GM18511 (cell line): ENCODE measurements around the gene KANTR.

Experiments used
- ATAC-seq: cut with Tn5 transposase; IDR thresholded peaks from one replicate; pipeline ENCODE4 v1.9.1; 2021; ENCODE audit warnings: mild to moderate bottlenecking, moderate library complexity; ENCODE audit not compliant: unreplicated experiment

The KANTR gene, protein sequence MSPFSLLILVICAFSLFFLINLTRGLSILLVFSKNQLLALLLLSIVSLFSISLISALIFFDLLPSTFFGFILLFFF

DNA sequence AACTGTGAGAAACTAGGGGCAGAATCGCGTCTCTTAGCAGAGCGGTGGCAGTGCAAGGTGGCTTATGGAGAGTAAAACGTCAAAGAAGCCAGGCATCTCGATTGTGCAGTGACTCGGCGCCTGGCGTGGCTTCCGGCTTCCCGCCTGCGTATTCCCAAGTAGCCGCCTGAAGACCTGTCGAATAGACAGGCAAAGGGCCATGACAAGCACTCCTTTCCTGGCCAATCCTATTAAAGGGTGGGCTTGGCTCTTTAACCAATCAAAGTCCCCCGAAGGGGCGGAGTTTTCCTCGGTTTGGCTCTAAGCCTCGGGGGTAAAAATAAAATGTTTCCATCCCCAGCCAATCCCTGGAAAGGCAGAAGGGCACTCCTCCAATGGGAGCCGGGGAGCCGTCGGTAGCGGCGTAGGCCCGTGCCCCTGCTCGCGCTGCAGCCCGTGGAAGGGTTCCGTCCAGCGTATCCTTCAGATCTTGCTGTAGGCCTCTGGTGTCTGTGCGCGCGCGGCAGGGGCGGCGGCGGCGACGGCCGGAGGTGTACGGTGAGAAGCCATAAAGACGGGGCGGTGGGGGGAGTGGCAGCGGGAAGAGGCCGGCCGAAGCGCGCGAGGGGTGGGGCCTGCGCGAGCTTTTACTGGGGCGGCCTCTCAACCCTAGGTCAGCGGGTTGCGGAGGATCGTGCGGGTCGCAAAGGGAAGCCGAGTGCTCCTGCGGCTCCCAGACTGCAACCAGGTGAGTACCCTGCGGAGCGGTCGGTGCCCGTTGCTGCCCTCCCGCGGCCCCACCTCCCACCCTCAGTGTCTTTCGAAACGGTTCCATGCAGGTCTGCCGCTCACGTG is at the start of gene KANTR:
Gene KANTR (plus strand): TSS at position 395 of the 834 bp plus-strand sequence. CDS start 30,131 bp downstream, outside the sequence.
- ATAC-seq: peak; percentile 91

DNA sequence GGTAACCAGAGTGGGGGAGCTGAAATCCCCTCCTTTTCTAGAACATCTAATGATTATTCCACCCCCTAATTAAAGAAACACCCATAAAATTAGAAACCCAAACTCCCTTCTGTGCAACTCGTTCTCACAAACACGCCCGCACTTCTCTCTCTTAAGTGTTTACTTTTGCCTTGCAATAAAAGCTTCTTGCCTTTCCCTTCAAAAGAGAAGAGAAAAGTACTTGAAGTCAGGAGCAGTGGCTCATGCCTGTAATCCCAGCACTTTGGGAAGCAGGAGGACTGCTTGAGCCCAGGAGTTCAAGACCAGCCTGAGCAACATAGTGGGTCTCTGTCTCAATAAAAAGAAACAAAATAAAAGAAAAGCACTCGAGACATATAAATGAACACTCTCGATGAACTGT is 48.9 kb upstream of the KANTR start:
- no peak for ATAC-seq

DNA sequence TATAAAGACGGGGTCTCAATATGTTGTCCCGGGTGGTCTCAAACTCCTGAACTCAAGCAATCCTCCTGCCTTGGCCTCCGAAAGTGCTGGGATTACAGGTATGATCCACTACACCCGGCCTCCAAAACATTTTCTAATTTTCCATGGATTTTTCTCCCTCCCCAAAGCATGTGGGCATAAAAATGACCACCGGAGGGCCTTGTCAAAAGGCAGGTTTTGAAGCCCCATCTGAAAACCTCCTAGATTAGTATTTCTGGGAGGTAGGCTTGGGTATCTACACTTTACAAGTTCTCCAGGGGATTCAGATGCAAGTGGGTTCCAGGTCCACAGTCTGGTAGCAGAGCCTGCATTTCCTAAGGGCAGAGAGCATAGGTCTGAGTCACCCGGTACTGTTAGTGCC is 46.7 kb upstream of the KANTR start:
- ATAC-seq: no peak

DNA sequence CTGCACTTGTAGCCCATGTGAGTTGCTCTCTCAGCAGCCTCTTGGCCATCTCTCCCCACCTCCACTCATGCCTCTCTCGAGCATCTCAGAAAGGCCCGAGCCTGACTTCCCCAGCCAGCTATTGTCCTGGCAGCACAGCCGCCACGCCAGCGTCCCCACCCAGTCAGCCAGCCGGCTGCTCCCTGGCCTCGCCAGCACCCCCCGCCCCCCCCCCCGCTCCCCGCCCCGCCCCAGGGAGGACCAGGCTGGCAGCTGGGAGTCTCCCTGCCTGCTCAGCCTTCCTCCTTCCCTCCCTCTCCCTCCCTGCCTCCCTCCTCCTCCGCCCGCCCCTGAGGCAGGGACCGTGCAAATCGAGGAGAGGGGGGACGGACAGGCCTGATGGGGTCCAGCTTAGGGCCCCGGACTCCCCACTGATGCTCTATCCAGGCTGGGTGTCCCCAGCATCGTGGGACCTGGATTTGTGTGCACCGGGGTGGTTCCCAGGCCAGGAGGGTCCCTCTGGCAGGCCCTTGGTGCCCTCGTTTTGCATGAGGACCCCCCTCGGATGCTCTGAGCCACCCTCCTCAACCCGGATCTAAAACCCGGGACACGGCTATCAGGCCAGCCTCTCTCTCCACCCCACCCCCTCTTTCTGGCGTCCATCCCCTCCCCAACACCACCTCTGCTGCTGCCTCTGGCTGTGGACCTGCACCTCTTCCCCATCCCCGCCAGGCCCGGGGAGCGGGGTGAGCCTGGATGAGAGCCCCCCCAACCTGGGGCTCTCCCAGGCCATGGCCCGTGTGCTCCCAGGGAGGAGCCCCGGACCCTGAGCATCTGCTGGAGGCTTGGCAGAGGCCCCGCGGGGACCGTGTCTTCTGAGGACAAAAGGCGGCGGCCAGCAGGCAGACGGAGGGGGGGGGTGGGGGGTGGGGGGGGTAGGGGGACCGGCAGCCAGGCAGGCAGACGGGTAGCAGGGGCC is 45.5 kb upstream of the KANTR start, which contains the start of gene GPR173:
Gene GPR173 (plus strand): TSS at position 621 of the 958 bp plus-strand sequence. CDS start 27,833 bp downstream, outside the sequence.
- ATAC-seq: no peak

DNA sequence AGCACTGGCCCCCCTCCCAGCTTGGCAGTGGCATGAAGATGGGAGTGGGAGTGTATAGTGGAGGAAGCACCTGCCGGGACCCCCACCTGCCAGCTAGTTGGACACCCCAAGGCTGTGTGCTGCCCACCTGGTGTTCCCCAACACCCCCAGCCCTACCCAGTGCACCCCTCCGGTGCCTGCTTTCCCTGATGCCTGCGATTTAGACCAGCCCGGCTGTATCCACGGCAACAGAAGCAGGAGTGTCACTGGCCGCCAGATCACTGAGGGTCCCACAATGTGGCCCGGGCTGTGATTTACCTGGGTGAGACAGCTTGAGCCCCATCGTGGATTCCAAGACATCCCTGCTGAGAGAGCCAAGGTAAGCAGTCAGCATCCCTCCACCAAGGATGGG is 44.8 kb upstream of the KANTR start:
- no peak for ATAC-seq

DNA sequence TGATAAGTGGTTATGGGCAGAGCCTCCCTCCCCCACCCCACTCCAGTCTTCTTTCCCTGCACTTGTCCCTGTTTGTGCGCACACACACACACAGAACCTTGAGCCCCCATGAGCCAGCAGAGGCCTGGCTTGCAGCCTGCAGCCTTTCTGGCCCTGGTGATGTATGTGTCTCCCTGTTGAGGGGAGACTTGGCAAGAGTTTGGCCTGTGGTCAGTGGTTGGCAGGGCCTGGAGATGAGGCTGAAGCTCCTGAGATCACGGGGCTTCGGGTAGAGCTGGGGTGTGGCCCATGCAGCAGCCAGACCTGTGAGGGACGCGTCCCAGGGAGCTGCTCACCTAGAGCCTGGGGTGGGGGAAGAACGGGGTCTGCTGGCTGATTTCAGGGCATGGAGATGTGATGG is 43.1 kb upstream of the KANTR start:
- ATAC-seq: no peak

DNA sequence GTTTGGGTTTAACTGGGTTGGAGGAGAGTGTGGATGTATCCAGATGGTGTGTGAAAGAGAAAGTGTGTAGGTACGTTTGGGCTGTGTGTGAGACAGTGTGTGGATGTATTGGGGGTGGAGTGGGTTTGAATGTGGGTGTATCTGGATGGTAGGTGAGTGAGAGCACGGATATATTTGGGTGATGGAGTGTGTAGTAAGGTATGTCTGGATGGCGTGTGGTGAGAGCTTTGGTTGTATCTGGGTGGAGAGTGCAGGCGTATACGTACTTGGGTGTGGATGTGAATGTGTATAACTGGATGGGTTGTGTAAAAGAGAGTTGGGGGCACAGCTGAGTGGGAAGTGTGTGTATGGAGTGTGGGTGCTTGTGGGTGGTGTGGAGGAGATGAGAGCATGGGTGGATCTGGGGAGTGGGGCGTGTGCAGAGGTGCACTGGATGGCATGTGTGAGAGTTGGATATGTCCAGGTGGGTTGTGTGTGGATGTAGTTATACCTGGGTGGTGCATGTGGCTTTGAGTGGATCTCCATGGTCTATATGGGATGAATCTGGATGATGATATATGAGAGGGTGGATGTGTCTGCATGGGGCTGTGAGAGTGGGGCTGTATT is 38.6 kb upstream of the KANTR start:
- ATAC-seq: no peak

DNA sequence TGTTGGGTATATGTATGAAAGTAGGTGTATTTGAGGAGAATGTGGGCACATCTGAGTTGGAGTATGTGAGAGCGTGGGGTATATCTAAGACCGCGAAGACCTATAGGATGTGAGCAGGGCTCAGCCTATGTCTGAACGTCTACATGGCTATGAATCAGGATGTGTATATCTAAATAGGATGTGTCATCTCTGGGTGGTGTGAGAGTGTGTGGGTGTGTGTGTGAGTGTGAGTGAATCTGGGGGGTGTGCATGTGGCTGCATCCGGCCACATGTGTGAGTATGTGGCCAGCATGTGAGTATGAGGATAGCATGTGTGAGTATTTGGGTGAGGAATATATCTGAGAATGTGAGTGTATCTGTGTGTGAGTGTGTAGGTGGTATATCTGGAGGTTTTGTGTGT is 37.6 kb upstream of the KANTR start:
- no peak for ATAC-seq

DNA sequence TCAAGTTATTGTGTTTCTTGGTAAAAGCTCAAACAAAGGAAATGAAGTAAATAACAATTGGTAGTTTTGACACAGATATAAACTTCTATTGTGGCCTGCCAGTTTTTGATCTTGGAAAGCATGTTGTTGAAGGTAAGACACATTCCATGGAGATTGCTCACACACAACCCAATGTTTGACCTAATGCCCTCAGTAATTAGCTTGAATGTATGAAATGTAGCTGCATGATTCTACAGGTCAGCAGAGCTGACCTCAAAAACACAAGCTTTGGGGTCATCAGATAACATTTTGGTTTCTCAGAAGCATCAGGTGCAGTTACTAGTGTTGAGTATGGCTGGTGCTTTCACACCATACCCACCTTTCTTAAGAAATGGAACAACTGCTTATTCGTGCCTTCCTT is 28.8 kb upstream of the KANTR start:
- no peak for ATAC-seq

DNA sequence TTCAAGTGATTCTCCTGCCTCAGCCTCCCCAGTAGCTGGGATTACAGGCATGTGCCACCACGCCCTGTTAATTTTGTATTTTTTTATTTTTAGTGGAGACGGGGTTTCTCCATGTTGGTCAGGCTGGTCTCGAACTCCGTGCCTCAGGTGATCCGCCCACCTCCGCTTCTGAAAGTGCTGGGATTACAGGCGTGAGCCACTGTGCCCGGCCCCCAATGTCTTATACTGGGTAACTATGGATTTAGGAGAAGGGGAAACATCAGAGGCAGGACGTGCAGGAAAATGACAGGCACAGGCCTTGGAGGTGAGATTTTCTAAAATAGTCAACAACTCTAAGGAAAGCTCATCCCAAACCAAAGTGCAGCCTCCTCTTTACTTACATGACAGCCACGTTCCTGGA is 22.9 kb upstream of the KANTR start:
- ATAC-seq: no peak

DNA sequence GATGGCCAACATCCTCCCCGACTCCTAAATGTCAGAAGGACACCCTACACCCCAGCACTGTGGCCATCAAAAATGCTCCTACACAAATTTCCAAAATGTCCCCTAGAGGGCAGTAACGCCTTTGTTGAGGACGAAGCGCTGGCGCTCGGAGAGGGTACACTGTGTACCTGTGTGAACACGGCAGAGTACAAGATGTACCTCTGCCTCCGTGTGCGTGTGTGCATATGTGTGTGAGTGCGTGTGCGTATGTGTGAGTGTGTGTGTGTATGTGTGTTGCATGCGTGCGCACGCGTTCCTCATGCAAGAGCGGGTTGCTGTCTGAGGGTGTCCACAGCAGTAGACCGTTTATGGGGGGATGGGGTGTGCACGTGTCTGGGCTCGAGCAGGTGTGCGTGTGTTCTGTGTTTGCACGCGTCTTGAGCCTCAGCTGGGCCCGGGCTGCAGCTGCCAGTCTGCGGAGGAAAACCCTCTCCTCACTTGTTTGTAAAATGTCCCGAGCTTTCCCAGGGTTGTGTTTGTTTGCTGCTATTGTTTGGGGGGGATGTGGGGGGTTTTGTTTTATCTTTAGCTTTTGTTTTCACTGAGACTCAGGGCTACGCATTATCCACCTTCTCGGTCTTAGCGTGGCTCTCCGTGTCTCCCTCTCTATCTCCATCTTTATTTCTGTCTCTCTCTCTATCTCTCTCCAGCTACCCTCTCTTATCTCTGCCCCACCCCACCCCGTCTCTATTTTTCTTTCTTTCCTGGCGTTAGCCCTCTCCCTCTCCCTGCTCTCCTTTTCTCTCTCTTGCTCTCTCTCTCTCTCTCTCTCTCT is 22.1 kb upstream of the KANTR start:
- peak; percentile 86 for ATAC-seq

DNA sequence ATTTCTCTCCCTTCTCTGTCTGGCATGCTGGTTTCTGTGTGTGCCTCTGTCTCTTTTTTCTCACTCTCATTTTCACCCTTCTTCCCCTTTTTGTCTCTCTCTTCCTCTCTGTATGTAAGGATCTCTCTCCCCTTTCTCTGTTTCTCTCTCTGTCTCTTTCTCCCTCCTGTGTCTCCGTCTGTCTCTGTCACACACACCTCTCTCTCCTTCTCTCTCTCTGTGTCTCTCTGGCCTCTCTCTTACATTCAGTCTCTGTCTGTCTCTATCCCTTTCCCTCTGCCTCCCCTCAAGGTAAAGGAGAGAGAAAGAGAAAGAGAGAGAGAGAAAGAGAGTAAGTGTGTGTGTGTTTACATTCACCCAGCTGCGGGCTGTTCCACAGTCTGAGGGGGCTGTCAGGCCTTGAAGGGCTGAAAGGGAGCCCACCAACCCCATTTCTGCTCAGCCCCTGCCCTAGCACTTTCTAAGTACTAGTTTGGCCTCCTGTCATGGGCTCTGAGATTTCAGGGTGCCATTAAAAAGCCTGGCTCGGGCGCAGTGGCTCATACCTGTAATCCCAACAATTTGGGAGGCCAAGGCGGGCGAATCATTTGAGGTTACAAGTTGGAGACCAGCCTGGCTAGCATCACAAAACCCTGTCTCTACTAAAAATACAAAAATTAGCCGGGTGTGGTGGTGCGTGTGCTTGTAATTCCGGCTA is 21.4 kb upstream of the KANTR start:
- peak; percentile 19 for ATAC-seq

DNA sequence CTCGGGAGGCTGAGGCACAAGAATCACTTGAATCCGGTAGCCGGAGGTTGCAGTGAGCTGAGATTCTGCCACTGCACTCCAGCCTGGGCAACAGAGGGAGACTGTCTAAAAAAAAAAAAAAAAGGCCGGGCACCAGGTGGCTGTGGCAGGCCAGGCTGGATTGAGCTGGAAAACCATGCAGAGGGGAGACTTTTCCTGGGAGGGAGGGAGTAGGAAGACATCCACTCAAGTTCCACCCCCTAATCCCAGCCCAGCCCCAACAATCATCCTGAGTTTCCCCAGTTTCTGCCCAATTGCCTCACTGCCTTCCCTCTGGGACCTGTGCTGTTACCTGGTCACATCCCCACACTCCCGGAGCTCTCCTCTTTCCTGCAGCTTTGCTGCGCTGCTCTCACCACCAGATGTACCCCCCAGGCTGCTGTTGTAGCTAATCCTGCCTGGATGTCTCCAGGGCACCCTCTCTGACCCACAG is 20.8 kb upstream of the KANTR start:
- no peak for ATAC-seq

DNA sequence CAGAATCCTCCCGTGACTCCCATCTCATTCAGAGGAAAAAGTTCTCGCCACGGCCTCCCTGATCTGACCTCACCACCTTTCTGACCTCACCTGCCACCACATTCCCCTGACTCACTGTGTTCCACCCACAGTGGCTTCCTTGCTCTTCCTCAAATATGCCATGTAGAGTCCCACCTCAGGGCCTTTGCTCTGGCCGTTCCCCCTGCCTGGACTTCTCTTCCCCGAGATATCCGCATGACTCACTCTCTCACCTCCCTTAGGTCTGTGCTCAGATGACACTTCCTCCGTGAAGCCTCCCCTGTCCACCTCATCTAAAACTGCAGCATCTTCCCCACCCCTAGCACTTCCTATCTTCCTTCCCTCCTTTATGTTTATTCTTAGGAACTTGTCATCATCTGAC is 18.9 kb upstream of the KANTR start:
- no peak for ATAC-seq

DNA sequence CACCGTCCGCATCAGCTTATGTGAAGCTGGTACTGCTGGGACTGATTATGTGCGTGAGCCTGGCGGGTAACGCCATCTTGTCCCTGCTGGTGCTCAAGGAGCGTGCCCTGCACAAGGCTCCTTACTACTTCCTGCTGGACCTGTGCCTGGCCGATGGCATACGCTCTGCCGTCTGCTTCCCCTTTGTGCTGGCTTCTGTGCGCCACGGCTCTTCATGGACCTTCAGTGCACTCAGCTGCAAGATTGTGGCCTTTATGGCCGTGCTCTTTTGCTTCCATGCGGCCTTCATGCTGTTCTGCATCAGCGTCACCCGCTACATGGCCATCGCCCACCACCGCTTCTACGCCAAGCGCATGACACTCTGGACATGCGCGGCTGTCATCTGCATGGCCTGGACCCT is 17.3 kb upstream of the KANTR start:
- no peak for ATAC-seq

DNA sequence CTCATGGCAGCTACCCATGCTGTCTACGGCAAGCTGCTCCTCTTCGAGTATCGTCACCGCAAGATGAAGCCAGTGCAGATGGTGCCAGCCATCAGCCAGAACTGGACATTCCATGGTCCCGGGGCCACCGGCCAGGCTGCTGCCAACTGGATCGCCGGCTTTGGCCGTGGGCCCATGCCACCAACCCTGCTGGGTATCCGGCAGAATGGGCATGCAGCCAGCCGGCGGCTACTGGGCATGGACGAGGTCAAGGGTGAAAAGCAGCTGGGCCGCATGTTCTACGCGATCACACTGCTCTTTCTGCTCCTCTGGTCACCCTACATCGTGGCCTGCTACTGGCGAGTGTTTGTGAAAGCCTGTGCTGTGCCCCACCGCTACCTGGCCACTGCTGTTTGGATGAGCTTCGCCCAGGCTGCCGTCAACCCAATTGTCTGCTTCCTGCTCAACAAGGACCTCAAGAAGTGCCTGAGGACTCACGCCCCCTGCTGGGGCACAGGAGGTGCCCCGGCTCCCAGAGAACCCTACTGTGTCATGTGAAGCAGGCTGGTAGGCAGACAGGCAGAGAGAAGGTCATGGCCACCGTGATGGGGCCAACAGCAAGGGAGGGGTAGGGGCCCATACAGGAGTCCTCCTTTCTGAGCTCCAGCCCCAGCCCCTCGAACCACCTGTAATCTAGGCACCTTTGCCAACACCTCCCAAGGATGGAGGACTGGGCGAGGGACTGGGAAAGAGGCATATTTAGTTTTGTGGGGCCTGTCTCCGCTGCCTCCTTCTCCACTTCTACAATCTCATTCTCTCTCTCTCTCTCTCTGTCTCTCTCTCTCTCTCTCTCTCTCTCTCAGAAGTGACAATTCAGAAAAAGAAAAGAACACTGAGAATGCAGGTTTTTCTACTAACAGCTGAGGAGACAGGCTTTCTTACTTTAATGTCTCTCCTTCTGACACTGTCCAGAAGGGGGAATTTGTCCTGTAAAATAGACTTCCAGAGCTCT is 16.4 kb upstream of the KANTR start:
- no peak for ATAC-seq

DNA sequence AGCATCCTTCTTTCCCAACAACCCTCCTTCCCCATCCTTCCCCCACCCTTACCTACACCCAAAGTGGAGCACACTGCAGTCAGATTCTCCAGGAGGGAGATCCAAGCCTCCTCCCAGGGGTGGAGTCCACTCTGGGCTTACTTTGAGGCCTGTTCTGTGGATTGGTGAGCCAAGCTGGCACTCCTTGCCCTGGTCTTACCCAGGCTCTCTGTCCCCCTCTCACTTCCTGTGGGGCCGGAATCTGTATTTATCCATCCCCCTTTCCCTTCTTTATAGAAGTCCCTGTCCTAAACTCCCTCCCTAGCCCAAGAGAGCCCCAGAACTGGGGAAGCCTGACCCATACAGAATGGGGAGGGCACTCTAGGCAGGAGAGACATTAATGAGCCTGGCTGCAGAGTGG is 15.0 kb upstream of the KANTR start:
- no peak for ATAC-seq
